Naive thymus-derived CD4-positive, alpha-beta T cell (primary cell): ENCODE results near the gene TOB1. TPM values are rescaled to one million over a fixed set of nuclear protein-coding genes. Genes with fewer than 3 reads are reported as not detected.
"Not testable (repeated sequence)": the region's sequence is repeated elsewhere in the genome, so short reads cannot be mapped to it uniquely, and the experiment has no call there.

Experiments used
- ATAC-seq: fragments of 150-1000 bp; cut with Tn5 transposase; 2 replicates; pipeline ENCODE4 v1.10.0; 2021; ENCODE audit warnings: mild to moderate bottlenecking, moderate library complexity
- CTCF ChIA-PET: fragments of 350-600 bp; sonication (Branson Sonifier 250); formaldehyde crosslinking; loops from one replicate; lab custom pipeline; 2021; ENCODE audit warnings: antibody characterized with exemption; lab: Charles Lee
- POLR2A ChIA-PET: fragments of 350-600 bp; sonication (Branson Sonifier 250); formaldehyde crosslinking; loops from one replicate; lab custom pipeline; 2021; ENCODE audit warnings: antibody characterized with exemption, inconsistent platforms; lab: Charles Lee
- DNase-seq, 9 donors: peaks; one replicate each; pipeline versions ENCODE4 v3.0.0 to v3.0.0-alpha.2; 2020 to 2022; ENCODE audit warnings: mixed read lengths in 1 of 9
- H3K27ac ChIP-seq: one replicate; pipeline ENCODE4 v1.7.0; 2013; ENCODE audit warnings: mild to moderate bottlenecking, low read depth, low read length, moderate library complexity
- H3K27me3 ChIP-seq, 2 donors: one replicate each; pipeline ENCODE4 v1.7.0; 2013; ENCODE audit warnings: low read length in 2 of 2, mild to moderate bottlenecking in 2 of 2, moderate library complexity in 2 of 2; ENCODE audit not compliant: control insufficient read depth in 2 of 2, insufficient read depth in 2 of 2
- H3K36me3 ChIP-seq, 3 experiments: 1 replicate in 2 of 3; 2 replicates in 1 of 3; pipeline ENCODE4 v1.7.0; 2013; ENCODE audit warnings: low read length in 3 of 3, mild to moderate bottlenecking in 3 of 3, moderate library complexity in 1 of 3; ENCODE audit not compliant: insufficient read depth in 3 of 3, control insufficient read depth in 2 of 3
- H3K4me1 ChIP-seq, 2 donors: one replicate each; pipeline ENCODE4 v1.7.0; 2013; ENCODE audit warnings: low read length in 2 of 2, mild to moderate bottlenecking in 2 of 2, moderate library complexity in 1 of 2; ENCODE audit not compliant: control insufficient read depth in 2 of 2, insufficient read depth in 2 of 2
- H3K4me3 ChIP-seq: 2 replicates; pipeline ENCODE4 v1.7.0; 2013; ENCODE audit warnings: mild to moderate bottlenecking, low read length
- H3K9me3 ChIP-seq, 3 experiments: 1 replicate in 2 of 3; 2 replicates in 1 of 3; pipeline ENCODE4 v1.7.0; 2013; ENCODE audit warnings: low read length in 3 of 3; ENCODE audit not compliant: control insufficient read depth in 2 of 3
- H3K27ac Mint-ChIP-seq, 9 donors: one replicate each; pipeline ENCODE4 v1.8.0; 2020 to 2022; ENCODE audit warnings: mixed read lengths in 9 of 9, mild to moderate bottlenecking in 8 of 9, moderate library complexity in 5 of 9, inconsistent platforms in 2 of 9
- H3K27me3 Mint-ChIP-seq, 5 donors: one replicate each; pipeline ENCODE4 v1.8.0; 2021 to 2022; ENCODE audit warnings: mixed read lengths in 5 of 5, mild to moderate bottlenecking in 1 of 5
- H3K36me3 Mint-ChIP-seq, 5 donors: one replicate each; pipeline ENCODE4 v1.8.0; 2020 to 2022; ENCODE audit warnings: mixed read lengths in 5 of 5, mild to moderate bottlenecking in 3 of 5, inconsistent platforms in 1 of 5
- H3K4me1 Mint-ChIP-seq, 7 donors: one replicate each; pipeline ENCODE4 v1.8.0; 2020 to 2022; ENCODE audit warnings: mixed read lengths in 7 of 7, mild to moderate bottlenecking in 3 of 7, inconsistent platforms in 1 of 7
- H3K4me3 Mint-ChIP-seq, 10 donors: one replicate each; pipeline ENCODE4 v1.8.0; 2020 to 2022; ENCODE audit warnings: mild to moderate bottlenecking in 10 of 10, mixed read lengths in 10 of 10, moderate library complexity in 6 of 10, inconsistent platforms in 2 of 10
- H3K9me3 Mint-ChIP-seq, 11 donors: one replicate each; pipeline ENCODE4 v1.8.0; 2020 to 2022; ENCODE audit warnings: mixed read lengths in 11 of 11, mild to moderate bottlenecking in 4 of 11, inconsistent platforms in 1 of 11, moderate library complexity in 1 of 11
- intact Hi-C, 2 donors: fragments of 100-400 bp; cut with micrococcal nuclease; formaldehyde crosslinking; loops; one replicate each; pipeline ENCODE4 v1.15.1; 2023
- polyA plus RNA-seq, 2 donors: library from polyadenylated mRNA; unstranded; fragments of 300-500 nt; fragmentation: Illumina TruSeq; gene quantifications; one replicate each; pipeline ENCODE4 v1.2.3, GENCODE V29; 2021
- total RNA-seq, 6 experiments: library from RNA in 5 of 6; stranded (reverse) in 5 of 6; gene quantifications; 1 replicate in 5 of 6; 2 replicates in 1 of 6; pipeline ENCODE4 v1.2.3 and lab custom pipeline; 2021 to 2026

The TOB1 gene
- total and polyA plus RNA-seq, 7 experiments from 2014 or later: 27.9 to 261 (median 131) TPM

- POLR2A ChIA-PET: interaction anchor here (5.6 to 18.6 kb wide), 5 partner anchors 11 to 82 kb away, joined by 94 to 828 read pairs (median 282); no protein-coding TSS in a partner anchor
- CTCF ChIA-PET: interaction anchor here (0.9 to 6.3 kb wide), 5 partner anchors 12 to 92 kb away, joined by 3 to 58 read pairs (median 4); no protein-coding TSS in a partner anchor
- H3K4me3 Mint-ChIP-seq: peak overlapping the region; percentile 96 to 100 (median 100)
Observed at GRCh38 chr17:50863931-50864330, 2.2 kb downstream of the TOB1 start.

GRCh38 chr17:50863221-50863843 is 2.8 kb downstream of the TOB1 start:
- peak overlapping the region; percentile 54 to 100 (median 84) for H3K27ac Mint-ChIP-seq
- peaks cover 5 to 16% (median 13%) of the 10 kb centered on the region in 3 experiments for H3K36me3 ChIP-seq
- ATAC-seq (no peak), DNase-seq (peak in 1 of 9 donors; percentile 17)
- H3K27me3 Mint-ChIP-seq: peaks cover 0 to 2% (median 0%) of the 10 kb centered on the region in 5 donors
- H3K36me3 Mint-ChIP-seq: peaks cover 0 to 33% (median 19%) of the 10 kb centered on the region in 5 donors
- H3K27ac ChIP-seq: peak overlapping the region; percentile 17
- H3K4me3 Mint-ChIP-seq: peak overlapping the region; percentile 73 to 100 (median 100)
- peaks cover 32 to 36% of the 10 kb centered on the region in 2 donors for H3K4me1 ChIP-seq
- no peaks in the 10 kb centered on the region for H3K9me3 ChIP-seq
- CTCF ChIA-PET: interaction anchor here (0.7 to 6.3 kb wide), 9 partner anchors 8 to 93 kb away, joined by 3 to 58 read pairs (median 3); no protein-coding TSS in a partner anchor
- H3K4me3 ChIP-seq: peak overlapping the region; percentile 24
- intact Hi-C loops: loop anchor here in 1 of 2 donors (1.0 kb wide), 1 partner anchor 93 kb away; no protein-coding TSS in a partner anchor
- H3K4me1 Mint-ChIP-seq: peaks cover 28 to 58% (median 49%) of the 10 kb centered on the region in 7 donors
- H3K27me3 ChIP-seq: no peaks in the 10 kb centered on the region
- peaks cover 0 to 5% (median 0%) of the 10 kb centered on the region in 11 donors for H3K9me3 Mint-ChIP-seq
- POLR2A ChIA-PET: interaction anchor here (5.6 to 18.6 kb wide), 5 partner anchors 10 to 83 kb away, joined by 94 to 828 read pairs (median 282); no protein-coding TSS in a partner anchor

More at GRCh38 chr17:50863931-50864330, 2.2 kb downstream of the TOB1 start:
- no peak for ATAC-seq
- H3K4me1 ChIP-seq: peaks cover 38 to 41% of the 10 kb centered on the region in 2 donors
- peak overlapping the region in 8 of 9 donors; percentile 66 to 100 (median 98) for H3K27ac Mint-ChIP-seq
- peaks cover 0 to 5% (median 0%) of the 10 kb centered on the region in 11 donors for H3K9me3 Mint-ChIP-seq
- H3K36me3 Mint-ChIP-seq: peaks cover 0 to 33% (median 19%) of the 10 kb centered on the region in 5 donors
- H3K9me3 ChIP-seq: no peaks in the 10 kb centered on the region
- peak overlapping the region; percentile 89 for H3K4me3 ChIP-seq
- peaks cover 5 to 16% (median 13%) of the 10 kb centered on the region in 3 experiments for H3K36me3 ChIP-seq
- H3K27me3 ChIP-seq: no peaks in the 10 kb centered on the region
- intact Hi-C loops: loop anchor here in 1 of 2 donors (1.0 kb wide), 1 partner anchor 92 kb away; no protein-coding TSS in a partner anchor
- peak overlapping the region; percentile 98 for H3K27ac ChIP-seq
- peaks cover 0 to 2% (median 0%) of the 10 kb centered on the region in 5 donors for H3K27me3 Mint-ChIP-seq
- no peak for DNase-seq
- H3K4me1 Mint-ChIP-seq: peaks cover 32 to 64% (median 55%) of the 10 kb centered on the region in 7 donors

DNA sequence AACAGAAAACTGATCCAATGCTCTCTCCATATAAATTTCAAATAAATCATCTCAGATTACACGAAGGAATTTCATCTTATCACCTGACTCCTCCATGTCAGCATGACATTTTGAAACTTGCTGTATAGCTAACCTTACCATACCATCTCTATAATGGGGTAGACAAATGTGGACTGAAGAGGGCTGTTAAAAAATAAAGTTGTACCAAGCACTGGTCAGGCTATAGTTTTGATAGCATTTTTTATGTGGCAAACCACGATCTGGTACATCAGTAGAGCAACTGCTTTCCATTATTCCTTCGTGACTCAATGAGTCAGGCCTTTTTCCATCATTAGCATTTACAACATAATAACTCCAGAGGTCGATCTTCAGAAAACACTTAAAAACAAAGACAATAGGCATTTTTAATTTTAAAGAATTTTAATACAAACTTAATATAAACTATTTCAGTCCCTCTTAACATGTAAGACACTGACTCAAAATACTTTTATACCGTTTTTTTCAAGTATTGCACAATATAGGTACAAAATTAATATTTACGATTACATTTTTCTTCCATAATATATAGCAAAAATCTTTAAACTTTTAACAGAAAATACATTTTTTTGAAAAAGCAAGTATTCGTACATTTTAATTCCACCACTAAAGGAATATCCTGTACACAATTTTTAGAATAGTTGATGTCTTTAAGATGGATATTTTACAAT is 4.2 kb downstream of the TOB1 start:
- CTCF ChIA-PET: interaction anchor here (0.7 to 6.3 kb wide), 10 partner anchors 9 to 95 kb away, joined by 3 to 58 read pairs (median 3); no protein-coding TSS in a partner anchor
- H3K27ac Mint-ChIP-seq: peak overlapping the region in 6 of 9 donors; percentile 5 to 86 (median 40)
- ATAC-seq (no peak), DNase-seq (no peak)
- H3K9me3 Mint-ChIP-seq: peaks cover 0 to 5% (median 0%) of the 10 kb centered on the region in 11 donors
- POLR2A ChIA-PET: interaction anchor here (0.6 to 18.6 kb wide), 7 partner anchors 9 to 233 kb away, joined by 3 to 828 read pairs (median 94); no protein-coding TSS in a partner anchor
- peak overlapping the region in 9 of 10 donors; percentile 9 to 97 (median 62) for H3K4me3 Mint-ChIP-seq
- H3K4me3 ChIP-seq: no peak overlapping the region
- H3K27ac ChIP-seq: peak overlapping the region; percentile 8
- H3K9me3 ChIP-seq: no peaks in the 10 kb centered on the region
- H3K27me3 Mint-ChIP-seq: peaks cover 0 to 4% (median 0%) of the 10 kb centered on the region in 5 donors
- H3K36me3 Mint-ChIP-seq: peaks cover 0 to 33% (median 19%) of the 10 kb centered on the region in 5 donors
- H3K36me3 ChIP-seq: peaks cover 5 to 16% (median 13%) of the 10 kb centered on the region in 3 experiments
- intact Hi-C loops: loop anchor here in 1 of 2 donors (1.0 kb wide), 1 partner anchor 10 kb away; no protein-coding TSS in a partner anchor
- peaks cover 24 to 52% (median 37%) of the 10 kb centered on the region in 7 donors for H3K4me1 Mint-ChIP-seq
- no peaks in the 10 kb centered on the region for H3K27me3 ChIP-seq
- H3K4me1 ChIP-seq: peaks cover 26 to 30% of the 10 kb centered on the region in 2 donors

GRCh38 chr17:50861334-50861676 is 4.8 kb downstream of the TOB1 start:
- DNase-seq: no peak
- H3K4me3 Mint-ChIP-seq: peak overlapping the region in 5 of 10 donors; percentile 7 to 65 (median 43)
- intact Hi-C loops: loop anchor here in 1 of 2 donors (1.0 kb wide), 1 partner anchor 9 kb away; no protein-coding TSS in a partner anchor
- H3K27ac Mint-ChIP-seq: peak overlapping the region in 7 of 9 donors; percentile 5 to 86 (median 50)
- no peak for ATAC-seq
- Histone ChIP-seq H3K9me3 (no peaks in the 10 kb centered on the region), H3K4me3 (no peak overlapping the region), H3K4me1 (peaks cover 26 to 30% of the 10 kb centered on the region in 2 donors), H3K36me3 (peaks cover 5 to 16% (median 13%) of the 10 kb centered on the region in 3 experiments), H3K27ac (no peak overlapping the region), H3K27me3 (no peaks in the 10 kb centered on the region)
- H3K27me3 Mint-ChIP-seq: peaks cover 0 to 4% (median 0%) of the 10 kb centered on the region in 5 donors
- CTCF ChIA-PET: interaction anchor here (0.9 to 6.3 kb wide), 6 partner anchors 10 to 96 kb away, joined by 3 to 58 read pairs (median 5); no protein-coding TSS in a partner anchor
- POLR2A ChIA-PET: interaction anchor here (0.6 to 18.6 kb wide), 9 partner anchors 8 to 400 kb away, joined by 3 to 828 read pairs (median 7); no protein-coding TSS in a partner anchor
- peaks cover 0 to 33% (median 19%) of the 10 kb centered on the region in 5 donors for H3K36me3 Mint-ChIP-seq
- peaks cover 0 to 5% (median 0%) of the 10 kb centered on the region in 11 donors for H3K9me3 Mint-ChIP-seq
- peaks cover 24 to 52% (median 36%) of the 10 kb centered on the region in 7 donors for H3K4me1 Mint-ChIP-seq

GRCh38 chr17:50859727-50860126 is 6.4 kb downstream of the TOB1 start:
- H3K36me3 ChIP-seq: peaks cover 5 to 13% (median 10%) of the 10 kb centered on the region in 3 experiments
- H3K27ac ChIP-seq, DNase-seq, H3K4me3 ChIP-seq, H3K4me3 Mint-ChIP-seq, ATAC-seq, H3K9me3 Mint-ChIP-seq, H3K9me3 ChIP-seq, intact Hi-C loops, H3K27me3 ChIP-seq: not testable (repeated sequence)
- ChIA-PET CTCF (interaction anchor here (0.9 to 6.3 kb wide), 3 partner anchors 8 to 97 kb away, joined by 4 to 58 read pairs (median 27); no protein-coding TSS in a partner anchor), POLR2A (interaction anchor here (0.8 to 18.6 kb wide), 8 partner anchors 4 to 106 kb away, joined by 3 to 828 read pairs (median 6); partner anchors contain the start of gene TOB1)
- H3K4me1 ChIP-seq: peaks cover 26 to 30% of the 10 kb centered on the region in 2 donors
- peaks cover 27 to 56% (median 36%) of the 10 kb centered on the region in 7 donors for H3K4me1 Mint-ChIP-seq
- H3K27ac Mint-ChIP-seq: peak overlapping the region in 2 of 9 donors; percentile 59
- peaks cover 0 to 28% (median 19%) of the 10 kb centered on the region in 5 donors for H3K36me3 Mint-ChIP-seq
- H3K27me3 Mint-ChIP-seq: peaks cover 0 to 16% (median 0%) of the 10 kb centered on the region in 5 donors
